ENCODE results near the gene C16orf54. TPM values are rescaled to one million over a fixed set of nuclear protein-coding genes. Genes with fewer than 3 reads are reported as not detected.

C16orf54 gene
- total and polyA plus RNA-seq, 2 donors (not counting 3 experiments of a cell fraction or from before 2014, with no cell fraction given) = not detected

DNA sequence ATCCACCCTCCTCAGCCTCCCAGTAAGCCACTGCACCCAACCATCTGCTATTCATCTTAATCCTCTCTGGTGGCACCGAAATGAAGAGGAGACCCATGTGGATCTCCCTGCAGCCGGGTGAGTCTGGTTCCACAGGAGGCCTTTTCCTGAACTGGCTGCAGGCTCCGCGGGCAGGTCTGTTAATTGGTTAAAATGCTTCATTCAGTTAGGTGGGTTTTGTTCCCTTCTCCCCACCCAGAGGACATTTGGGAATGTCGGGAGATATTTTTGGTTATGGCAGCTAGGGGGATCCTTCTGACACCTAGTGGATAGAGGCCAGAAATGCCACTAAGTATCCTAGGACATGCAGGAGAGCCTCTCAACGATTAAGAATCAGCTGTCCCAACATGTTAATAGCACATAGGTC, 16.7 kb downstream of the C16orf54 start:
- H3K4me2 ChIP-seq (ENCODE audit: insufficient read depth, low read length) = no peak overlapping the region
- intact Hi-C loops (cut with micrococcal nuclease) = loop anchor here (1.0 kb wide), 3 partner anchors 29 to 87 kb away; partner anchors contain the start of gene PAGR1
- no peaks in the 10 kb centered on the region for H3K9me1 ChIP-seq (replicated peaks; ENCODE audit: control insufficient read depth, extremely low read depth, insufficient read depth, low read length)
- no peaks in the 10 kb centered on the region for H3K36me3 ChIP-seq (ENCODE audit: control insufficient read depth in 2 of 2, extremely low read depth in 1 of 2, insufficient read depth in 2 of 2, low read length in 2 of 2)
- H3K4me1 ChIP-seq (ENCODE audit: control insufficient read depth, extremely low read depth, insufficient read depth, low read length) = no peaks in the 10 kb centered on the region
- no peak overlapping the region for H3K27ac ChIP-seq (ENCODE audit: insufficient read depth, low read depth, low read length)
- H3K79me2 ChIP-seq (ENCODE audit: control insufficient read depth, insufficient read depth, low read length) = no peaks in the 10 kb centered on the region
- ChIA-PET CTCF (interaction anchor here (0.7 to 6.7 kb wide), 28 partner anchors 9 to 755 kb away, joined by 3 to 89 read pairs (median 4); partner anchors contain the start of genes KIF22 and ZG16), POLR2A (no interaction called here)
- FAIRE-seq = peak; percentile 81
- no peak overlapping the region for H3K9ac ChIP-seq (replicated peaks; ENCODE audit: extremely low read depth, insufficient read depth, low read length)
- H3K9me3 ChIP-seq (replicated peaks; ENCODE audit: control insufficient read depth, insufficient read depth, low read length) = no peaks in the 10 kb centered on the region
- DNase-seq (ENCODE audit: low read depth, low spot score) = peak; percentile 43
- peaks cover 2 to 6% of the 10 kb centered on the region in 2 experiments for H3K27me3 ChIP-seq (ENCODE audit: control insufficient read depth in 2 of 2, insufficient read depth in 2 of 2, low read length in 2 of 2)
- BruUV-seq (replicated peaks) = no TSS peak
- no peak overlapping the region for H2AFZ ChIP-seq (ENCODE audit: low read depth, low read length)
- no peak overlapping the region for H3K4me3 ChIP-seq (replicated peaks in 1 of 3; ENCODE audit: insufficient read depth in 1 of 3, low read depth in 1 of 3, low read length in 3 of 3)
- TF ChIP-seq, protein P1, sequence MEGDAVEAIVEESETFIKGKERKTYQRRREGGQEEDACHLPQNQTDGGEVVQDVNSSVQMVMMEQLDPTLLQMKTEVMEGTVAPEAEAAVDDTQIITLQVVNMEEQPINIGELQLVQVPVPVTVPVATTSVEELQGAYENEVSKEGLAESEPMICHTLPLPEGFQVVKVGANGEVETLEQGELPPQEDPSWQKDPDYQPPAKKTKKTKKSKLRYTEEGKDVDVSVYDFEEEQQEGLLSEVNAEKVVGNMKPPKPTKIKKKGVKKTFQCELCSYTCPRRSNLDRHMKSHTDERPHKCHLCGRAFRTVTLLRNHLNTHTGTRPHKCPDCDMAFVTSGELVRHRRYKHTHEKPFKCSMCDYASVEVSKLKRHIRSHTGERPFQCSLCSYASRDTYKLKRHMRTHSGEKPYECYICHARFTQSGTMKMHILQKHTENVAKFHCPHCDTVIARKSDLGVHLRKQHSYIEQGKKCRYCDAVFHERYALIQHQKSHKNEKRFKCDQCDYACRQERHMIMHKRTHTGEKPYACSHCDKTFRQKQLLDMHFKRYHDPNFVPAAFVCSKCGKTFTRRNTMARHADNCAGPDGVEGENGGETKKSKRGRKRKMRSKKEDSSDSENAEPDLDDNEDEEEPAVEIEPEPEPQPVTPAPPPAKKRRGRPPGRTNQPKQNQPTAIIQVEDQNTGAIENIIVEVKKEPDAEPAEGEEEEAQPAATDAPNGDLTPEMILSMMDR (IDR thresholded peaks at IDR 0.05; ENCODE audit: extremely low read depth in 1 of 2, insufficient read depth in 1 of 2, low read depth in 1 of 2, low read length in 2 of 2) = peak; percentile 41 to 66
- no peak for TF ChIP-seq POLR2AphosphoS5 (IDR thresholded peaks at IDR 0.05; ENCODE audit: insufficient read depth, low read depth, low read length)
- dilution Hi-C loops (cut with MboI; ENCODE audit: extremely low pct_ligation_motif_present, low sequenced_read_pairs) = no loop called here
- H4K20me1 ChIP-seq (replicated peaks; ENCODE audit: control insufficient read depth, extremely low read depth, insufficient read depth, low read length) = no peaks in the 10 kb centered on the region

DNA sequence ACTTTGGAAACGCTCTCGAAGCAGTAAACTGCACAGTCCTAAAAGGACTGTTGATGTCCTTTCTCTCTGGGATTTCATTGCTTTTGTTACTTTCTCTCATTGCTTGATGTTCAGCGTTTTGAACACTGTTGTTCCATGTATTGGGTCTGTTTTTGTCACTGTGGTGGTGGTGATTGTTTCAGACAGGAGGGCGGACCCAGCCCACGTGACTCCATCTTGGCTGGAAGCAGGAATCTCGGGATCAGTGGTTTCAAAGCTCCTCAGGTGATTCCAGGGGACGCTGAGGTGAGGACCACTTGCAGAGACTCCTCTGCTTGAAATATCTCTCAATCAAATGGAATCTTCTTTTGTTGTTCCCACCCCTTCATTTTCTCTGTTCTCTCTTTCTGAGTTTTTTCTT, 18.3 kb downstream of the C16orf54 start:
- Histone ChIP-seq H3K4me2 (ENCODE audit: insufficient read depth, low read length) (no peak overlapping the region), H2AFZ (ENCODE audit: low read depth, low read length) (no peak overlapping the region), H3K27me3 (ENCODE audit: control insufficient read depth in 2 of 2, insufficient read depth in 2 of 2, low read length in 2 of 2) (peaks cover 2 to 6% of the 10 kb centered on the region in 2 experiments), H3K36me3 (ENCODE audit: control insufficient read depth in 2 of 2, extremely low read depth in 1 of 2, insufficient read depth in 2 of 2, low read length in 2 of 2) (no peaks in the 10 kb centered on the region), H3K4me1 (ENCODE audit: control insufficient read depth, extremely low read depth, insufficient read depth, low read length) (no peaks in the 10 kb centered on the region), H3K79me2 (ENCODE audit: control insufficient read depth, insufficient read depth, low read length) (no peaks in the 10 kb centered on the region), H3K9me1 (replicated peaks; ENCODE audit: control insufficient read depth, extremely low read depth, insufficient read depth, low read length) (no peaks in the 10 kb centered on the region), H3K9me3 (replicated peaks; ENCODE audit: control insufficient read depth, insufficient read depth, low read length) (no peaks in the 10 kb centered on the region), H3K27ac (ENCODE audit: insufficient read depth, low read depth, low read length) (no peak overlapping the region), H3K9ac (replicated peaks; ENCODE audit: extremely low read depth, insufficient read depth, low read length) (no peak overlapping the region), H4K20me1 (replicated peaks; ENCODE audit: control insufficient read depth, extremely low read depth, insufficient read depth, low read length) (no peaks in the 10 kb centered on the region), H3K4me3 (replicated peaks in 1 of 3; ENCODE audit: insufficient read depth in 1 of 3, low read depth in 1 of 3, low read length in 3 of 3) (no peak overlapping the region)
- dilution Hi-C loops (cut with MboI; ENCODE audit: extremely low pct_ligation_motif_present, low sequenced_read_pairs) (no loop called here), intact Hi-C loops (cut with micrococcal nuclease) (no loop called here)
- TF ChIP-seq JUN (IDR thresholded peaks at IDR 0.05; ENCODE audit: borderline replicate concordance, insufficient read depth, insufficient read length, low read depth) = no peak
- TF ChIP-seq FOS (IDR thresholded peaks at IDR 0.05; ENCODE audit: borderline replicate concordance, insufficient read depth, low read length) = no peak
- no peak for TF ChIP-seq POLR2A (IDR thresholded peaks at IDR 0.05; ENCODE audit: low read depth, low read length)
- TF ChIP-seq MYC (IDR thresholded peaks at IDR 0.05; ENCODE audit: low read depth, low read length) = no peak
- TF ChIP-seq, protein P1 (IDR thresholded peaks at IDR 0.05; ENCODE audit: extremely low read depth in 1 of 2, insufficient read depth in 1 of 2, low read depth in 1 of 2, low read length in 2 of 2) = no peak
- TF ChIP-seq EZH2 (IDR thresholded peaks at IDR 0.05; ENCODE audit: borderline replicate concordance, low read depth, low read length, severe bottlenecking) = no peak
- no peak for TF ChIP-seq GATA2 (IDR thresholded peaks at IDR 0.05; ENCODE audit: insufficient read depth, insufficient read length, low read depth, low read length)
- TF ChIP-seq, protein P2, sequence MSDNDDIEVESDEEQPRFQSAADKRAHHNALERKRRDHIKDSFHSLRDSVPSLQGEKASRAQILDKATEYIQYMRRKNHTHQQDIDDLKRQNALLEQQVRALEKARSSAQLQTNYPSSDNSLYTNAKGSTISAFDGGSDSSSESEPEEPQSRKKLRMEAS (IDR thresholded peaks at IDR 0.05; ENCODE audit: insufficient read depth, insufficient read length) = no peak
- no peak for TF ChIP-seq POLR2AphosphoS5 (IDR thresholded peaks at IDR 0.05; ENCODE audit: insufficient read depth, low read depth, low read length)
- ChIA-PET CTCF (interaction anchor here (1.1 to 6.7 kb wide), 3 partner anchors 9 to 36 kb away, joined by 4 to 89 read pairs (median 4); no protein-coding TSS in a partner anchor), POLR2A (no interaction called here)
- DNase-seq (ENCODE audit: low read depth, low spot score) = no peak
- BruUV-seq (replicated peaks) = no TSS peak
- FAIRE-seq = no peak
